GM19452 (cell line): ENCODE results near the gene UBASH3B.
"Not testable (repeated sequence)": the region's sequence is repeated elsewhere in the genome, so short reads cannot be mapped to it uniquely, and the experiment has no call there.

Source experiments
- ATAC-seq: cut with Tn5 transposase; IDR thresholded peaks from one replicate; pipeline ENCODE4 v1.9.1; 2021; ENCODE audit not compliant: unreplicated experiment

UBASH3B gene

GRCh38 chr11:122655527-122656072, at the start of gene UBASH3B:
Gene UBASH3B (plus strand): TSS chr11:122655722. CDS start chr11:122656050, 328 bp downstream.
- peak; percentile 84 for ATAC-seq

GRCh38 chr11:122607162-122607561, 48.4 kb upstream of the UBASH3B start:
- not testable (repeated sequence) for ATAC-seq

DNA sequence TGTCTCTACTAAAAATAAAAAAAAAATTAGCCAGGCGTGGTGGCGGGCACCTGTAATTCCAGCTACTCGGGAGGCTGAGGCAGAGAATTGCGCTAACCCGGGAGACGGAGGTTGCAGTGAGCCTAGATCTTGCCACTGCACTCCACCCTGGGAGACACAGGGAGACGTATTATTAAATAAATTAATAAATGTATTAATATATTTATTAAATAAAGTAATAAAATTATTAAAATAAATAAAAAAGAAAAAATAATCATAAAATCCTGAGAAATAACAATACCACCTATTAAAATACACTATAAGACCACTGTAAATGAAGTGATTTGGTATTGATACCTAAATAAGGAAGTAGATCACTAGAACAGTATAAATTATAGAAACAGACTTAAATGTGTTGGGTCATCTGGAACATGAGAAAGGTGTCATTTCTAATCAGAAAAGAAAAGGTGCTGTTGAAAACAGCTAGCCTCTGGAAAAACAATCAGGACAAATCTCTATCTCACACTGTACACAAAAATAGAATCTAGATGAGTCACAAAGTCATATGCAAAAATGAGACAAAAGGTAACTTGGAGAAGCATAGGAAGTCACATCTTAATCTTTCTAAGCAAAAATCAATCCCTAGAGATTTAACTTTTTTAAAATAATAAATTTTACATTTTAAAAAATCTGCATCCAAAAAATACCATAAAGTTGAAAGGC, 43.2 kb upstream of the UBASH3B start:
- no peak for ATAC-seq

- ATAC-seq, result no peak
Observed at GRCh38 chr11:122616718-122617117, 38.8 kb upstream of the UBASH3B start.

DNA sequence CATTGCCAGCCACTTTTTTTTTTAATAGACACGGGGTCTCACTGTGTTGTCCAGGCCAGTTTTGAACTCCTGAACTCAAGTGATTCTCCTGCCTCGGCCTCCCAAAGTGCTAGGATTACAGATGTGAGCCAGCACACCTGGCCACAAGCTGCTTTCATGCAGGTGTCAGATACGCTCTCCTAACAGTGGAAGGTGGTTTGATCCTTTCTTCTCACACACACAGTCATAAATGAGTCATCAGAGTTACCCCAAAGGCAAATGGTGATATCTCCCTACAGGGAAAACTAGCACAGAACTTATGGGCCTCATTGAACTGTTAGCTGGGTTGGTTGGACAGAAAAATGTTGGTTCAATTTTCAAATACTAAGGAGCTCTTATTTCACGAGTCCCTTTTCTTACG, 38.2 kb upstream of the UBASH3B start:
- ATAC-seq, result no peak

DNA sequence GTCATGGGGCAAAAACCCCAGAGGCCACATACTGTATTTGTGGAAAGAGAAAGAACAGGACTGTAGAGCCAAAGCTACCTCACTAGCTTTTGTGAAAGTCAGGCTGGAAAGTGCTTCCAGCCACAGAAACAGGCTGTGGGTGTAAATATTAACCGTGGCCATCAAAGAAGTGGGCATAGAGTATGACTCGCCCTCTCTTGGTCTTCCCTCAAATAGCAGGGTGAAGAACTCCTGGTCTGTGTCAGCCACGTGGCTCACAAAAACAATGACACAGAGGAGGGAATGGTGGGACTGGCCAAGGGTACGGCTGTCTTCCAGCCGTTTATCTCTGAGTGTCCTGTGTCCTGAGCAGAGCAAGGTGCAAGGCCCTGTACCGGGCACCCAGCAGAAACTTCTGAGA, 37.6 kb upstream of the UBASH3B start:
- no peak for ATAC-seq

DNA sequence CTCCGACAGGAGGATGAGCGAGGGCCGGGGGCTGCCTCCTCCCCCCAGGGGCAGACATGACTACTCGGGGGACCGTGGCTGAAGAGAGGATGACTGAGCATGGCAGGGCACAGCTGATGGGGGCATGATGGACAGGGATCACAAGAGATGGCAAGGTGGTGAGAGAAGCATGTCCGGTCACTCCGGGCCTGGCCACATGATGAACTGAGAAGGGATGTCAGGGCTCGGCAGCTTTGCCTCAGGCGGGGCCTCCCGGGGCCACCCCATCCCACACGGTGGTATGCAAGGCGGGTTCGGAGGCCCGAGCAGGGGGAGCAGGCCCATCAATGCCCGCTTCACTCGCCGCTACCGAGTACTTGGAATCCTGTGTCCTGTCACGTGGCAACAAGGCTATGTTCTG, 36.6 kb upstream of the UBASH3B start:
- ATAC-seq, result no peak

DNA sequence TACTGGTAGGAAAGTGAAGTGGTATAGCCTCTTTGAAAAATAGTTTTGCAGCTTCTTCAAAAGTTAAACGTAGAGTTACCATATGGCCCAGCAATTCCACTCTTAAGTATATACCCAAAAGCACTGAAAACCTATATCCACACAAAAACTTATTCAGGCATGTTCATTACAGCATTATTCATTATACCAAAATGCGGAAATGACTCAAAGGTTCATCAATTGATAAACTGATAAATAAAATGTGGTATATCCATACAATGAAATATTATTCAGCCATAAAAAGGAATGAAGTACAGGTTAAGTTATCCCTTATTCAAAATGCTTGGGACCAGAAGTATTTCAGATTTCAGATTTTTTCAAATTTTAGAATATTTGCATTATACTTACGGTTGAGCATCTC, 35.8 kb upstream of the UBASH3B start:
- no peak for ATAC-seq

DNA sequence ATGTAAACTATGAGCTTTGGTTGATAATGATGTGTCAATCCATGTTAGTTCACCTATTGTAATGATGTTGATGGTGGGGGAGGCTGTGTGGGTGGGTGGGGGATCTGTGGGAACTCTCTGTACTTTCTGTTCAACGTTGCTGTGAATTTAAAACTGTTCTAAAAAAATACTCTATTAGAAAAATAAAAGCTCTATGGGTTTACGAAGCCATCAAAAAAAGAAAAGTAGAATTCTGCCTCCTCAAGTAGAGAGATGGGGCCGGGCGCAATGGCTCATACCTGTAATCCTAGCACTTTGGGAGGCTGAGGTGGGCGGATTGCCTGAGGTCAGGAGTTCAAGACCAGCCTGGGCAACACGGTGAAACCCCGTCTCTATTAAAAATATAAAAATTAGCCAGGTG, 30.0 kb upstream of the UBASH3B start:
- not testable (repeated sequence) for ATAC-seq

DNA sequence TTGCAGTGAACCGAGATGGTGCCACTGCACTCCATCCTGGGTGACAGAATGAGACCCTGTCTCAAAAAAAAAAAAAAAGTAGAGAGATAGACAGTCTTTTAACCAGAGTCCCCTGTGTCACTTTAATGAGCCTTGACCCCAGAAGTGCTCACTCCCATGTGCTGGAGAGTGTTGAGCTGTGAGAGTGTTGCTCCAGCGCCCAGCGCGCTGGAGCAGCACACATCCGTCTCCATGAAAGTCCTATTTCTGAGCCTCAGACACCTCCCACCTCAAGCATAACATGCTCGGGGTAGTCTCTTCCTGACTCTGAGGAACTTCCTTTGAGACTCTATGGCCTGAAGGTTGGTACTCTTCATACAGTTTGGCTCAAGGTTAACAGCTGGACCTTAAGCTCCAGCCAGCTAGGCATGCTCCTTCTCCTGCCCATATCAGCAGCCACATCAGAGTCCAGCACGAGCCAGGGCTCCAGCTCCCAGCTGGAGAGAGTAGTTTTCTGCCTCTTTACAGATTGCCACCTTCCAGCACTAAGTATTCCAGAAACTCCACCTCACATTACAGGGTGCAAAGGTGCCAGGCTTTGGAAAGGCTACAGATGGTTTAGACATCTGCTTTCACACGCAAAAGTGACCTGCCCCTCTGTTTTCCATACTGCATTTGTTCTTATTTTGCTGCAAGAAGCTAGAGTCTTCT, 29.4 kb upstream of the UBASH3B start:
- no peak for ATAC-seq

DNA sequence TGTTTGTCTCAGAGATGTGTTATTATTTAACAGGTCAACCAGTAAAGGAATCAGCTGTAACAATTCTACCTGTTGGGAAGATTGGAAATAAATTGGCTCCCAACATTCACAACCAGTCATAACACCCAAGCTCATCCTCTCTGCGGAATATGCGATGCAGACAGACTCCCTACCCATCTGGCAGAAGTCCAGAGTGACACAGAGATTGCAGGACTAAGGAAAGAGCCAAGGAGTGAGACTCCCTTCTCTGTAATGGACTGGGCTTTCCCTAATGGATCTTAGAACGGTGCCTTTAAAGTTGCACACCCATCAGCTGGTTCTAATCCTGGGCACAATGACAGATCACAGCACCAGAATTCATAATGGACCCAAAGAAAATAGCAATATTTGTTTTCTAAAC, 27.8 kb upstream of the UBASH3B start:
- ATAC-seq, result no peak

DNA sequence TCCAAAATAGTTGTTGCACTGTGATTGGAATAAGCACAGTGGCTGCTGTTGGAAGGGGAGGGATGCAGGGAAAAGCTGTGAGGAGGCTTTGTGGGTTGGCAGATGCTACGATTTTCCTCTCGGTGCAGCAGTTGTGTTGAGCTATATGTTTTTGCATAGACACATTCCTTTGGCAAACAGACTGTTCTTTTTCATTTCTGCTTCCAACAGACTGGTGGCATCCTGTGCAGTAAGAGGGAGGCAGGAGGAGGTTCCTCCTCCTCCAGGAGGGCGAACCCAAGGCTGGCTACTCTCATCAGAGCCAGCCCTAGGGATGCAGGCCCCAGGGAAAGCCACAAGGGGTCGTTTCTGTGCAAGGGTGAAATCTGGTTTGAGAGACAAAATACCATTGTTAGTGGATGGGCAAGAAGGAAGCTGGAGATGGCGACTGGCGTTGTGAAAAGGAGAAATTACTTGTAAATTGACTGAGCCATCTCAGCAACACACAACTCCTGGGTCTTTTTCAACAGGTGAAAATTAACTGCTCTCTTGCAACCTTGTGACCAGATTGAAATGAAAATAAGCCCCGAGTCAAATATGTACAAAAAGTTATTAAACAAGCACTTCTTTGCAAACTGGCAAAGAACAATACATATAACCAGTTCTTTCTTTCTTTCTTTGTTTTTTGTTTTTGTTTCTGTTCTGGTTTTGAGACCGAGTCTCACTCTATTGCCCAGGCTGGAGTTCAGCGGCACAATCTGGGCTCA, 26.5 kb upstream of the UBASH3B start:
- ATAC-seq, result no peak

DNA sequence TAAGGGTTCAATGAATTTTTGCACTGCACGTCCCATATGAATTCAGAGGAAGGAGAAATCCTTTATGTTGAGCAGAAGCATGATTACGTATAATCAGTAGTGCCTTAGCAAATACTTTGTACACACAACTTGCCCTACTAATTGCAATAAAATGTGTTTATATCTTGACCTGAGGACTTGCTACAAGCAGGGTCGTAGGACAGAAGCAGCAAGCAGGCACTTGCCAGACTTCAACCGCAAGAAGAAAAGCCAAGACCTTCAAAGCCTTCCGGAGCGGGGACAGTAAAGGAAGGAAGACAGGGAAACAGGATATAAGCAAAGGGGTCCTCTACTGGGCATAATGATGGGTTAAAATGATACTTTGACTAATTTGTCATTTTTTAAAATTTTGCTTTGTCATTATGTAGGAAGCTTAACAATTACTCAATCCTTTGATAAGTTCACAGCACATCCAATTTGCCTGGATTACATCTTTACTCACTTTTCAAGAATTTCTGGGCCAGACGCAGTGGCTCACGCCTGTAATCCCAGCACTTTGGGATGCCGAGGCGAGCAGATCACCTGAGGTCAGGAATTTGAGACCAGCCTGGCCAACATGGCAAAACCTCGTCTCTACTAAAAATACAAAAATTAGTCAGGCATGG, 23.2 kb upstream of the UBASH3B start:
- no peak for ATAC-seq

DNA sequence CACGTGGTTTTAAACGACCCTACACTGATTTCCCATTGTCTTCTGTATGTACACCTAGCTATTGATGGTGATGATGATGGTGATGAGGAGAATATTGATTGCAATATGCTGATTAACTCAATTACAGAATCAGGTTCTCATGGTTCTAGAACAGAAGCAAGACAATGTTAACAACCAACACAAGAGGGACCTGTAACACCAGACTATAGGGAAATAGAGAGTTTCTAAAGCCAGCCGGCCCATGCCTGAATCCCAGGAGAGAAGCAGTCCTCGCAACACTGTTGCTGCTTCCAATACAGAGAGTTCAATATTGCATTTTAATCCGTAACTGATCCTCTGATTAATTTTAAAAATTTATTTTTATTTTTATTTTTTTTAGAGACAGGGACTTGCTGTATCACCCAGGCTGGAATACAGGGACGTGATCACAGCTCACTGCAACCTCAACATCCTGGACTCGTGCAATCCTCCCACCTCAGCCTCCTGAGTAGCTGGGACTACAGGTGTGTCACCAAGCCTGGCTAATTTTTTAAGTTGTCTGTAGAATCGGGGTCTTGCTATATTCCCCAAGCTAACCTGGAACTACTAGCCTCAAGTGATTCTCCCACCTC, 22.2 kb upstream of the UBASH3B start:
- ATAC-seq, result no peak

DNA sequence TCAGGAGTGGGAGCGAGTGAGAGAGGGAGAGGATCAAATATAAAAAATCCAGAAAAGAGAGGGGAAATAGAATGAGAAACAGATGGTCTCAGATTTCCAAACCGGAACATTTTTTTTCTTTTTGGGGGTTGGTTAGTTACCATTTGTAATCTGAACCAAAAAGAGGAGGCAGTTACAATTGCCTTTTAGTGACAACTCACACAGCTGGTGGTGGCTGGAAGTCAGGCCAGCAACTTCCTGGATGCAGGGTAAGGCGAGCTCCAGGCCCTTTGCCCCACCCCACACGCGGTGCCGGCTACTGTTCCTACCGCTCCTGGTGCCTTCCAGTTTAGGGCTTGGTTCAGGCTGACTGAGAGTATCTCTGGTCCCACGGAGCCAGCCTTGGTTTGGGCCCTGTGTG, 21.0 kb upstream of the UBASH3B start:
- no peak for ATAC-seq

GRCh38 chr11:122637541-122637940, 18.0 kb upstream of the UBASH3B start:
- no peak for ATAC-seq

DNA sequence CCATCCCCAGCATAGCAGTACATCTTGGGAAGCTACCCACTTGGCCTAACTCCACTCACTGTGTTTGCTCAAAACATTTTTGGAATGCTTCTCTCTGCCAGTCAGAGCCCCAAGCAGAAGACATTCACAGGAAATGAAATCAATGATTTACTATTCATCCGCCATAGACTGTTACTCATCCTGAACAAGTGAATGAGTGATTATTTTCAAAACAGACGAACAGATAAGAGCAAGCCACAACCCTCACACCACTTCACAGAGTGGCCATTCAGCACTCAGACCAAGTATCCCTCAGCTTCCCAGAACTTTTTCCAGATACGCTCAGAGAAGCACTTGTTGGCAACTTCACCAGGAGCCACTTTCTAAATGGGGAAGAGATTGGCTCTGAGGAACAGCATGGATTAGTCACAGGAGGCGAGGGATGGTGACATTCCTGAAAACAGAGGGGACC, 13.0 kb upstream of the UBASH3B start:
- no peak for ATAC-seq

GRCh38 chr11:122642971-122643370, 12.6 kb upstream of the UBASH3B start:
- ATAC-seq, result no peak

DNA sequence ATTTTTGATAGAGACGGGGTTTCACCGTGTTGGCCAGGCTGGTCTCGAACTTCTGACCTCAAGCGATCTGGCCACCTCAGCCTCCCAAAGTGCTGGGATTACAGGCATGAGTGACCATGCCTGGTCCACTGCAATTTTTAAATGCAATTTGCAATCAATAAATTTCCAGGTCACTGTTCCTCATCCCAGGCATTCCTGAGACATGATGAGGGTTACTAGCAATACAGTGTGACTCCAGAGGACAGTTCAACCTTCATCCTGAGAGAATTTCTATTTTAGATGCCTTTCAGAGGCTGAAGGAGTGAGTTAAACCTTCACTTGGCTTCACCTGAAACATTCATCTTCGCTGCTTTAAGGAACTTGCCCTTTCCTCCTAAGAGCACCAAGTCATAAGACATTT, 9.7 kb upstream of the UBASH3B start:
- no peak for ATAC-seq

- no peak for ATAC-seq
Observed at GRCh38 chr11:122646549-122647340, 8.8 kb upstream of the UBASH3B start.
